ENCODE results near the gene MTAP.

DNA sequence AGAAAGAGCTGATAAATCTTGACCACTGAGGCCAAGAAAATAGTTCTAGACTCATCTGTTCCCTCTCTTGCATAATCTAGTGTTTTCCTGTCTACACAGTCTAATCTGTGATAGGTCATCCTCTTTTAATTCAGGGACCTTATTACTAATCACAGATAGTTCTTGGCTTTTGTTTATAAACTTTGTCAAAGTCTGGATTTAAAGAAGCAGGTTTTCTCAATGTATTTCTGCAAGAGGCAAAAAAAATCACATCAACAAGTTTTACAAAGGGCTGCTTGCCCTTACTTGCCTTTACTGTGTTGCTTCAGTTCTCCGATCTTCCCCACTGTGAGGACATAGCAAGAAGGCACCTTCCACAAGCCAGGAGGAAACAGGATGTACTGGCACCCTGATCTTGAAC lies 43.9 kb upstream of the MTAP start:
- TF ChIP-seq, protein P1, sequence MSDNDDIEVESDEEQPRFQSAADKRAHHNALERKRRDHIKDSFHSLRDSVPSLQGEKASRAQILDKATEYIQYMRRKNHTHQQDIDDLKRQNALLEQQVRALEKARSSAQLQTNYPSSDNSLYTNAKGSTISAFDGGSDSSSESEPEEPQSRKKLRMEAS (CRISPR knock-in tag; IDR thresholded peaks at IDR 0.05) = no peak
- TF ChIP-seq, protein P2, sequence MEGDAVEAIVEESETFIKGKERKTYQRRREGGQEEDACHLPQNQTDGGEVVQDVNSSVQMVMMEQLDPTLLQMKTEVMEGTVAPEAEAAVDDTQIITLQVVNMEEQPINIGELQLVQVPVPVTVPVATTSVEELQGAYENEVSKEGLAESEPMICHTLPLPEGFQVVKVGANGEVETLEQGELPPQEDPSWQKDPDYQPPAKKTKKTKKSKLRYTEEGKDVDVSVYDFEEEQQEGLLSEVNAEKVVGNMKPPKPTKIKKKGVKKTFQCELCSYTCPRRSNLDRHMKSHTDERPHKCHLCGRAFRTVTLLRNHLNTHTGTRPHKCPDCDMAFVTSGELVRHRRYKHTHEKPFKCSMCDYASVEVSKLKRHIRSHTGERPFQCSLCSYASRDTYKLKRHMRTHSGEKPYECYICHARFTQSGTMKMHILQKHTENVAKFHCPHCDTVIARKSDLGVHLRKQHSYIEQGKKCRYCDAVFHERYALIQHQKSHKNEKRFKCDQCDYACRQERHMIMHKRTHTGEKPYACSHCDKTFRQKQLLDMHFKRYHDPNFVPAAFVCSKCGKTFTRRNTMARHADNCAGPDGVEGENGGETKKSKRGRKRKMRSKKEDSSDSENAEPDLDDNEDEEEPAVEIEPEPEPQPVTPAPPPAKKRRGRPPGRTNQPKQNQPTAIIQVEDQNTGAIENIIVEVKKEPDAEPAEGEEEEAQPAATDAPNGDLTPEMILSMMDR (IDR thresholded peaks at IDR 0.05) = no peak
